DMS53 (cell line): ENCODE measurements around the gene CD14.
A peak's percentile ranks its signal among the peaks of the same experiment; 100 is the strongest.

ENCODE experiments used
- DNase-seq: peaks from one replicate; lab custom pipeline; 2025; lab: John Stamatoyannopoulos, UW

Gene CD14

DNA sequence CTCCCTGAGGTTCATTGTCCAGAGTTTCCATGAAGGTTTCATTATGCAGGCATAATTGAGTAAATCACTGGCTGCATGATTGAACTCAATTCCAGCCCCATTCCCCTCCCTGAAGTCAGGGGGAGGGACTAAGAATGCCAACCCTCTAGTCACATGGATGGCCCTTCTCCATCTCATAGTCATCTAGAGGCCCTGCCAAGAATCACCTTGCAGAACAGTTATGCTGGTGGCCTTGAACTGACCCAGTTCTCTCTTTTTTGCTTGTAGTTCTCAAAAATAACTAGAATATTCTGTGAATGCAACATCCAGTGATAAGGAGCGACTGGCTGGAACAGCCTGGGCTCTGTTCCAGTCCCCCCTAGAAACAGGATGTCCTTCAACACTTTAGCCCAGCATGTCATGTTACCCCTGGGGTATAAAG, 36.6 kb downstream of the CD14 start:
- no peak for DNase-seq

- DNase-seq, result peak; percentile 11
Observed at GRCh38 chr5:140595538-140596300, 37.3 kb downstream of the CD14 start.

DNA sequence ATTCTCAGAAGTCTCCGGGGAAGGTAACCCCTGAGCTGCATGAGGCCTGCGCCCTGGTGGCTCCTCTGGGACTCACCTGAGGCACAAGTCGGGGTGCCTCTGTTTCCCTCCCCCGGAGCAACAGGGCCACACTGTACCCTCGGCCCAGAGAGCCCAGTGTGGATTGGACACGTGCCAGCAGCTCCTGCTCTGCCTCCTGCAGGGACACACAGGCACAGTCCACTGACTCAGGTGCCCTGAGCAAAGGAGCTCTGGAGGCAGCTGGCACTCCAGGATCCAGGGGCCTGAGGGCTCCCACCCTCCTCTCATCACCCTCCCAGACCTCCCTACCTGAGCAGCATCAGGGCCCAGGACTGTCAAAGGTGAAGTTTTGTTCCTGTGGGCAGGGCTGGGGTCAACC, 38.8 kb downstream of the CD14 start:
- peak; percentile 25 for DNase-seq

DNA sequence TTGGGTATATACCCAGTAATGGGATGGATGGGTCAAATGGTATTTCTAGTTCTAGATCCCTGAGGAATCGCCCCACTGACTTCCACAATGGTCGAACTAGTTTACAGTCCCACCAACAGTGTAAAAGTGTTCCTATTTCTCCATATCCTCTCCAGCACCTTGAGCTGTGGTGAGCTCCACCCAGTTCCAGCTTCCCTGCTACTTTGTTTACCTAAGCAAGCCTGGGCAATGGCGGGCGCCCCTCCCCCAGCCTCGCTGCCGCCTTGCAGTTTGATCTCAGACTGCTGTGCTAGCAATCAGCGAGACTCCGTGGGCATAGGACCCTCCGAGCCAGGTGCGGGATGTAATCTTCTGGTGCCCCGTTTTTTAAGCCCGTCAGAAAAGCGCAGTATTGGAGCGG, 39.9 kb downstream of the CD14 start:
- peak; percentile 59 for DNase-seq

- DNase-seq, result peak; percentile 23
Observed at GRCh38 chr5:140591747-140592372, 41.1 kb downstream of the CD14 start.

GRCh38 chr5:140590861-140591260, 42.1 kb downstream of the CD14 start:
- no peak for DNase-seq

GRCh38 chr5:140588311-140589070, 44.5 kb downstream of the CD14 start:
- no peak for DNase-seq

- DNase-seq, result no peak
Observed at GRCh38 chr5:140587495-140587894, 45.5 kb downstream of the CD14 start.
